Brain microvascular endothelial cell (primary cell): ENCODE results near the gene COL24A1.

Experiments used
- DNase-seq: peaks from one replicate; pipeline ENCODE4 v3.0.0-alpha.2; 2020
- H3K27ac ChIP-seq: fragments of 250-450 bp; sonication (Bioruptor Pico); 2 replicates; pipeline ENCODE4 v1.5.1; 2020; ENCODE audit warnings: mild to moderate bottlenecking, moderate library complexity
- H3K27me3 ChIP-seq: fragments of 250-450 bp; sonication (Bioruptor Pico); replicated peaks from 2 replicates; pipeline ENCODE4 v1.5.1; 2020; ENCODE audit warnings: mild to moderate bottlenecking
- H3K36me3 ChIP-seq: fragments of 250-450 bp; sonication (Bioruptor Pico); replicated peaks from 2 replicates; pipeline ENCODE4 v1.5.1; 2020; ENCODE audit warnings: mild to moderate bottlenecking
- H3K4me3 ChIP-seq: 2 replicates; pipeline ENCODE4 v1.5.1; 2011; ENCODE audit warnings: low read depth, mild to moderate bottlenecking, control low read depth, low read length, moderate library complexity
- in situ Hi-C: cut with HindIII; loops from 2 replicates; pipeline ENCODE4 v1.10.0; 2017; ENCODE audit warnings: low sequenced_read_pairs, low pct_ligation_motif_present
- TF ChIP-seq, protein P1 (sequence below): IDR thresholded peaks from 2 replicates; pipeline ENCODE4 v1.5.1; 2011; ENCODE audit warnings: low read depth, mild to moderate bottlenecking, moderate library complexity, low read length, control low read depth, inconsistent platforms; ENCODE audit errors: missing control alignments

The COL24A1 gene

DNA sequence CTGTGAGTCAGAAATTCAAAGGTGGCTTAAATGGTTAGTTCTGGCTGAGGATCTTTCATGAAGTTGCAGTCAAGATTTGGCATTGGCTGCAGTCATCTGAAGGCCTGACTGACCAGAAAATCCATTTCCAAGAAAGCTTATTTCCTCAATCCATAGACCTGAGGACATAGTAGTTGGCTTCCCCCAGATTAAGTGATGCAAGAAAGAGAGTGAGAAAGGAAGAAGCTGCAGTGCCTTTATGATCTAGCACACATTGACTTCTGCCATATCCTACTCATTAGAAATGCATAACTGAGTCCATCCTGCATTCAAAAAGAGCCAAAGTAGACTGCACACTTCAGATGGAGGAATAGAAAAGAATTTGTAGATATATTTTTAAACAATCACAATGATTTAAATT, 222.6 kb downstream of the COL24A1 start:
- Histone ChIP-seq H3K27me3 (no peaks in the 10 kb centered on the region), H3K36me3 (no peaks in the 10 kb centered on the region), H3K4me3 (no peak overlapping the region), H3K27ac (no peak overlapping the region)
- no peak for DNase-seq
- TF ChIP-seq, protein P1, sequence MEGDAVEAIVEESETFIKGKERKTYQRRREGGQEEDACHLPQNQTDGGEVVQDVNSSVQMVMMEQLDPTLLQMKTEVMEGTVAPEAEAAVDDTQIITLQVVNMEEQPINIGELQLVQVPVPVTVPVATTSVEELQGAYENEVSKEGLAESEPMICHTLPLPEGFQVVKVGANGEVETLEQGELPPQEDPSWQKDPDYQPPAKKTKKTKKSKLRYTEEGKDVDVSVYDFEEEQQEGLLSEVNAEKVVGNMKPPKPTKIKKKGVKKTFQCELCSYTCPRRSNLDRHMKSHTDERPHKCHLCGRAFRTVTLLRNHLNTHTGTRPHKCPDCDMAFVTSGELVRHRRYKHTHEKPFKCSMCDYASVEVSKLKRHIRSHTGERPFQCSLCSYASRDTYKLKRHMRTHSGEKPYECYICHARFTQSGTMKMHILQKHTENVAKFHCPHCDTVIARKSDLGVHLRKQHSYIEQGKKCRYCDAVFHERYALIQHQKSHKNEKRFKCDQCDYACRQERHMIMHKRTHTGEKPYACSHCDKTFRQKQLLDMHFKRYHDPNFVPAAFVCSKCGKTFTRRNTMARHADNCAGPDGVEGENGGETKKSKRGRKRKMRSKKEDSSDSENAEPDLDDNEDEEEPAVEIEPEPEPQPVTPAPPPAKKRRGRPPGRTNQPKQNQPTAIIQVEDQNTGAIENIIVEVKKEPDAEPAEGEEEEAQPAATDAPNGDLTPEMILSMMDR = no peak
- in situ Hi-C loops = no loop called here

DNA sequence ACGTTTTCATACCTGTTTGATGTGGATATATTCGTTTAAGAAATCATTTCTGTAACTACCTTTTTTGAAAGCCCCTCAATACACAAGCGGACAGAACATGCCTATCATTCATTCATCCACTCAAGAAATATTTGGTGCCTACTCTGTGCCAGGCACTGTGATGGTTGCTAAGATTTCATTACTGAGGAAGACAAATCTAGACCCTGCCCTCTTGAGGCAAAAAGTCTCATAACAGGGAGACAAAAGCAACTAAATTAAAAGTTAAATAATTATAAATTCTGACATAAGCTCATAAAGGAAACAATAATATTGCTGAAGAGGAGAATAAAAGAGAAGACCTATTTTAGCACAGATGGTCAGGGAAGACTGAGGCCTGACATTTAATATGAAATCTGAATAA, 244.8 kb downstream of the COL24A1 start:
- no peaks in the 10 kb centered on the region for H3K27me3 ChIP-seq
- DNase-seq = peak; percentile 6
- TF ChIP-seq, protein P1 = peak; percentile 52
- in situ Hi-C loops = no loop called here
- H3K4me3 ChIP-seq = no peak overlapping the region
- H3K36me3 ChIP-seq = no peaks in the 10 kb centered on the region
- no peak overlapping the region for H3K27ac ChIP-seq

- DNase-seq = no peak
- H3K36me3 ChIP-seq = no peaks in the 10 kb centered on the region
- in situ Hi-C loops = no loop called here
- TF ChIP-seq, protein P1 = no peak
- H3K27me3 ChIP-seq = no peaks in the 10 kb centered on the region
- H3K27ac ChIP-seq = no peak overlapping the region
- no peak overlapping the region for H3K4me3 ChIP-seq
Observed at GRCh38 chr1:85900921-85901320, 255.7 kb downstream of the COL24A1 start.

GRCh38 chr1:85898861-85899260, 257.7 kb downstream of the COL24A1 start:
- Histone ChIP-seq H3K36me3 (no peaks in the 10 kb centered on the region), H3K27me3 (no peaks in the 10 kb centered on the region), H3K27ac (no peak overlapping the region), H3K4me3 (no peak overlapping the region)
- TF ChIP-seq, protein P1 = no peak
- peak; percentile 11 for DNase-seq
- in situ Hi-C loops = loop anchor here (25.0 kb wide), 1 partner anchor 187 kb away; the partner anchor contains the start of gene ZNHIT6

DNA sequence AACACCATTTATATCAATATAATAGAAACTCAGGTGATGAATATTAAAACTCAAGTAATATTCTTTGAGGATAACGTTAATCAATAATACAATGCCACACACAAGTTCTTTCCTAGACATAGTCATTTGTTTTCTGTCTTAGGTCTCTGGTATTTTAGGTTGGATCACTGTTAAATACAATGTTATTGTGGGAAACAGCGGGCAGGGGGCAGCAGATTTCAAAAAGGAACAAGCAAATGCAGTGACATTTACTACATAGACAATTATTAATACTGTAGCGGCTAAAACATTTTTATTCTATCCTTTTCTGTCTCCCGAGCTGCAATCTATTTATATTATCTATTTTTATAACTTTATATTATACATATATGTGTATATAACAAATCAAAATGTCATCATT, 261.9 kb downstream of the COL24A1 start:
- H3K27ac ChIP-seq = no peak overlapping the region
- no peaks in the 10 kb centered on the region for H3K27me3 ChIP-seq
- DNase-seq = peak; percentile 60
- in situ Hi-C loops = loop anchor here (25.0 kb wide), 1 partner anchor 182 kb away; the partner anchor contains the start of gene ZNHIT6
- TF ChIP-seq, protein P1 = peak; percentile 70
- H3K36me3 ChIP-seq = no peaks in the 10 kb centered on the region
- H3K4me3 ChIP-seq = no peak overlapping the region

DNA sequence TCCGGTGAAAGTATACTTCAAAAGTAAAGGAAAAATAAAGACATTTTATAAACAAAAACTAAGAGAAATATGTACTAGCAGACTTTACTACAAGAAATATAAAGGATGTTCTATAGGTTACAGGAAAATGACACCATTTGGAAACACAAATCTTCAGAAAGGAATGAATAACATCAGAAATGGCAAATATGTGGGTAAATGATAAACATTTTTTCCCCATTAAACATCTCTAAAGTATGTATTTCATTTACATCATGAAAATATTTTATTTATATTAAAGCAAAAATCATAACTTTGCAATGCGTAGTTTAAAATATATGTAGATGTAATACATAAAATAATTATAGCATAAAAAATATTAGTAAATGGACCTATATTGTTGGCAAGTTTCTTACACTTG, 264.2 kb downstream of the COL24A1 start:
- Histone ChIP-seq H3K36me3 (no peaks in the 10 kb centered on the region), H3K27me3 (no peaks in the 10 kb centered on the region), H3K27ac (no peak overlapping the region), H3K4me3 (no peak overlapping the region)
- no peak for DNase-seq
- in situ Hi-C loops = loop anchor here (25.0 kb wide), 1 partner anchor 180 kb away; the partner anchor contains the start of gene ZNHIT6
- TF ChIP-seq, protein P1 = no peak
